ENCODE results near the gene ARF3. TPM values are rescaled to one million over a fixed set of nuclear protein-coding genes. Genes with fewer than 3 reads are reported as not detected.

The ARF3 gene
- total and polyA plus RNA-seq, 9 of the 15 experiments (the other 6 are each of a cell fraction or from before 2014, with no cell fraction given): 5.9 to 170 (median 64.4) TPM

- 57% methylated on average over 8 of the region's 45 CpGs for WGBS (ENCODE audit: insufficient coverage, low coverage, missing lambda C conversion rate)
- Histone ChIP-seq H4K20me1 (replicated peaks; ENCODE audit: control insufficient read depth, insufficient read depth, low read length) (no peaks in the 10 kb centered on the region; the same call in none of the 2 replicates), H3K27me3 (ENCODE audit: control insufficient read depth in 2 of 2, insufficient read depth in 2 of 2, low read length in 2 of 2) (peaks cover 44 to 48% of the 10 kb centered on the region in 2 experiments; a peak in 4 of 5 replicates), H2AFZ (ENCODE audit: low read depth, low read length) (peak within 1 kb of the TSS; percentile 51), H3K9ac (ENCODE audit: insufficient read depth in 1 of 2, low read depth in 2 of 2, low read length in 2 of 2) (peak within 1 kb of the TSS; percentile 14 to 17; a peak in 1 of 4 replicates), H3K36me3 (ENCODE audit: control insufficient read depth, insufficient read depth, low read length) (no peaks in the 10 kb centered on the region), H3K9me1 (ENCODE audit: control insufficient read depth, insufficient read depth, low read length) (peaks cover 3% of the 10 kb centered on the region), H3K27ac (ENCODE audit: extremely low read depth, low read depth, low read length) (no peak within 1 kb of the TSS), H3K4me1 (replicated peaks in 1 of 2; ENCODE audit: control insufficient read depth in 2 of 2, insufficient read depth in 2 of 2, low read length in 2 of 2) (peaks cover 10 to 53% of the 10 kb centered on the region in 2 experiments; a peak in 4 of 5 replicates), H3K9me3 (replicated peaks; ENCODE audit: control insufficient read depth, insufficient read depth, low read depth, low read length) (no peaks in the 10 kb centered on the region), H3K4me2 (ENCODE audit: insufficient read depth, low read length) (peak within 1 kb of the TSS; percentile 9; the same call in 1 of the 2 replicates), H3K4me3 (no peak within 1 kb of the TSS), H3K79me2 (ENCODE audit: control insufficient read depth, insufficient read depth, low read length) (no peaks in the 10 kb centered on the region)
- DNase-seq (ENCODE audit: extremely low read depth in 1 of 4, low spot score in 3 of 4) (no peak), ATAC-seq (no peak), FAIRE-seq (no peak)
- no TSS peak for BruUV-seq (replicated peaks)
- CTCF ChIA-PET (ENCODE audit: low intra/inter-chr PET ratio): interaction anchor here (0.7 to 1.2 kb wide), 3 partner anchors 10 to 66 kb away, joined by 3 to 5 read pairs (median 5); no protein-coding TSS in a partner anchor
- intact Hi-C loops (cut with micrococcal nuclease) (loop anchor here (10.0 kb wide), 1 partner anchor 366 kb away; the partner anchor contains the start of gene DNAJC22), in situ Hi-C loops (cut with MboI) (no loop called here)
- POLR2A ChIA-PET: interaction anchor here (0.5 kb wide), 1 partner anchor 296 kb away, joined by 3 read pairs; no protein-coding TSS in a partner anchor
- no peak for TF ChIP-seq ZMIZ1 (IDR thresholded peaks at IDR 0.05; ENCODE audit: low read depth in 2 of 2, low read length in 2 of 2)
- TF ChIP-seq HCFC1 (IDR thresholded peaks at IDR 0.05; ENCODE audit: low read depth, low read length): no peak
- TF ChIP-seq ZNF561 (CRISPR knock-in tag; conservative IDR thresholded peaks at IDR 0.05): no peak
- 0 out of 2 replicates have a peak, but pooled peaks have one; percentile 16 for TF ChIP-seq ZBTB33 (CRISPR knock-in tag; IDR thresholded peaks at IDR 0.05)
- no peak for TF ChIP-seq ZNF586 (CRISPR knock-in tag; conservative IDR thresholded peaks at IDR 0.05)
- TF ChIP-seq GTF2A2 (tag; IDR thresholded peaks at IDR 0.05): no peak
- peak; percentile 56 for TF ChIP-seq PCBP1 (IDR thresholded peaks at IDR 0.05; ENCODE audit: low read depth, low read length, poor library complexity, severe bottlenecking)
- TF ChIP-seq CHCHD3 (CRISPR knock-in tag; IDR thresholded peaks at IDR 0.05): no peak
- no peak for TF ChIP-seq NCOA4 (IDR thresholded peaks at IDR 0.05; ENCODE audit: partially characterized antibody)
- TF ChIP-seq BRCA1 (IDR thresholded peaks at IDR 0.05): no peak
- TF ChIP-seq BRCA1 (CRISPR knock-in tag; IDR thresholded peaks at IDR 0.05): peak; percentile 86; the same call in 1 of the 2 replicates
- TF ChIP-seq ARID1B (IDR thresholded peaks at IDR 0.05): no peak
- TF ChIP-seq POLR3A (IDR thresholded peaks at IDR 0.05; ENCODE audit: borderline replicate concordance, extremely low read depth, insufficient read depth, insufficient read length): no peak
- TF ChIP-seq ZNF184 (CRISPR knock-in tag; IDR thresholded peaks at IDR 0.05): no peak
- no peak for TF ChIP-seq ZBTB43 (CRISPR knock-in tag; IDR thresholded peaks at IDR 0.05)
- TF ChIP-seq HNRNPL (IDR thresholded peaks at IDR 0.05; ENCODE audit: low read depth, low read length): peak; percentile 69; the same call in 1 of the 2 replicates
These were observed 21.0 kb upstream of the ARF3 start, which contains the start of gene WNT1 for GRCh38 chr12:48978291-48978740. TSS of gene WNT1 (plus strand) at chr12:48978322. CDS start at chr12:48978651, 329 bp downstream.

Measured in K562 (cell line).